CD4-positive, alpha-beta T cell treated with Interferon gamma for 1 hour (primary cell): ENCODE measurements around the gene JPH4.
"Not testable (repeated sequence)": the region's sequence is repeated elsewhere in the genome, so short reads cannot be mapped to it uniquely, and the experiment has no call there.

Source experiments
- DNase-seq: peaks from one replicate; pipeline ENCODE4 v3.0.0-alpha.2; 2020

Gene JPH4

DNA sequence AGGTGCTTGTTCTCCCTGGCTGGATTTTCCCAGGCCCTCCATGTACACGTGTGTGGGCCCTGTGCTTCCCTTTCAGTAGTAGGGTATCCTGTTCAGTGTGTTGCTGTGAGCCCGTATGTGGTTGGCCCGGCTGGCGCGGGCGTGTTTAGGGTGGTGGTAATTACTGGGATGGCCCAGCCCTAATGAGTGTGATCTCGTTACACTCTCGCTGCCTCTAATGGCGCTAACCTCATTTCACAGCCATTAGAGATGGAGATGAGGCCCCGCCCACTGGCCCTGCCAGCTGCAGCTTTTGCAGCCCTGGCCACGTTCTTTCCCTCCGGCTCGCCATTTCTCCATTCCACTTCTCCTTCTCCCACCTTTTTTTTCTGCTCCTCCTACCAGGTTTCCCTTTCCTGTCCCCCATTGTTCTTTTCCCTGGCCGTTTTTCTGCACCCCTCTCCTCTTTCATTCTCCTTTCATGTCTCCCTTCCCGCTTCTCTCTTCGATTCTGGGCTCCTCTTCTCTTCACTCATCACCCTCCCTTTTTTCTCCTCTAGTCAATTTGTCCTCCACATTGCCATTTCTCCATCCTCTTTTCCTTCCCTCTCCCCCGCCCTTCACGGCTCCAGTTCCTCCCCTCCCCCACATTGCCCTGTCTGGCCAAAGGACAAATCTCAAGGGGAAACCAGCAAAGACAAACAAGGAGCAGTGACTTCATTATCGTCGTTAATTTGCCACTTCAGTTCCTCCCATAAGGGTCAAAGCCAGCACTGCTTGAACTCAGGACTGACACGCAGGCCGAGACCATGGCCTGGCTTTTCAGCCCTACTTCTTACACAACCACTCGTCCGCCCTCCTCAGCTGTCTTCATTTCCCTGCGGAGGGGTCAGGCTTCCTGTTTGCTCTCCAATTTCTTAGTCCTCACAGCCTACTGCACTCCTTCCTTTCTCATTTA is 33.8 kb downstream of the JPH4 start:
- no peak for DNase-seq

DNA sequence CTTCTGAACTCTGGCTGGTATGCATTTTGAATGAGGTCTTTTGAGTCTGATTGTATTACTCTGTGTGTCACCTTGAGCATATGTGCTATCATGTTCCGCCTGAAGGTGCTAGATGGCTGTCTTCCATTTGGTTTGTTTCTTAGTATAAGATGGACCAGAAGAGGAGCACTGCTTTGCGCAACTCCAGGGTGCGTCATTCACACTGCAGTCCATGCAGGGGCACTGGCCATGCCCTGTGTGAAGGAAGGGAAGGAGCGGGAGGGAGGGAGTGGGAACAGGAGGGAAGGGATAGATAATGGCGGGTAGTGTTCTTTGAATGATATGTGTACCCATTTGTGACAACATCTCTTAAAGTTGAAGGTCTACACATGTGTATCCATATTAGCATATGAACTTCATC is 35.2 kb downstream of the JPH4 start:
- DNase-seq: no peak

DNA sequence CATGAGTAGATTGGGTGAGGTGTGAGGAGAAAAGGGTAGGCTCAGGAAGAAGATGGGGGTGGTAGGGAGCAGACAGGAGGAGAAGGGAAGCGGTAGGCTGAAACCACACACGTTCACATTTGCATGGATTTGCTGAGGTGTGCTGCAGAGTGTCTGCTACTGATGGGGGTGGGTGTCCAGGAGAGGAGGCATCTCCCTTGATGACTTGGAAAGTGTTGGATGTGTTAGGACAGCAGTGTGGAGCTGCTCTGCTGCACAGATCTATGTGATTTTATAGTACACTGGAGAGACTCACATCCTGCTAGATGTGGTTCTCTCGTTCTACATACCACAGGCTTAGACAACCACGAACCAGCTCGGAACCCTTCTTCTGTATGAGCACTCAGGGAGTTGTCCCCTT is 36.3 kb downstream of the JPH4 start:
- no peak for DNase-seq

DNA sequence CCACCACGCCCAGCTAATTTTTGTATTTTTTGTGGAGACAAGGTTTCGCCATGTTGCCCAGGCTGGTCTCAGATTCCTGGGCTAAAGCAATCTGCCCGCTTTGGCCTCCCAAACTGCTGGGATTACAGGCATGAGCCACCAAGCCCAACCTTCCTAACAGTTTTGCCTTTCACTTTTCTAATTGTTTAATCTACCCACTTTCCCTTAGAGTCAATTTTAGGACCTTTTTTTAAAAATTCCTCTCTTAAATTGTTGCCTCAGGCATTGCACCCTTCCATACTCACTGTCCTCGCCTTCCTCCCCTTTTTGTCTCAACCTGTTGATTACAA is 38.5 kb downstream of the JPH4 start:
- DNase-seq: no peak

DNA sequence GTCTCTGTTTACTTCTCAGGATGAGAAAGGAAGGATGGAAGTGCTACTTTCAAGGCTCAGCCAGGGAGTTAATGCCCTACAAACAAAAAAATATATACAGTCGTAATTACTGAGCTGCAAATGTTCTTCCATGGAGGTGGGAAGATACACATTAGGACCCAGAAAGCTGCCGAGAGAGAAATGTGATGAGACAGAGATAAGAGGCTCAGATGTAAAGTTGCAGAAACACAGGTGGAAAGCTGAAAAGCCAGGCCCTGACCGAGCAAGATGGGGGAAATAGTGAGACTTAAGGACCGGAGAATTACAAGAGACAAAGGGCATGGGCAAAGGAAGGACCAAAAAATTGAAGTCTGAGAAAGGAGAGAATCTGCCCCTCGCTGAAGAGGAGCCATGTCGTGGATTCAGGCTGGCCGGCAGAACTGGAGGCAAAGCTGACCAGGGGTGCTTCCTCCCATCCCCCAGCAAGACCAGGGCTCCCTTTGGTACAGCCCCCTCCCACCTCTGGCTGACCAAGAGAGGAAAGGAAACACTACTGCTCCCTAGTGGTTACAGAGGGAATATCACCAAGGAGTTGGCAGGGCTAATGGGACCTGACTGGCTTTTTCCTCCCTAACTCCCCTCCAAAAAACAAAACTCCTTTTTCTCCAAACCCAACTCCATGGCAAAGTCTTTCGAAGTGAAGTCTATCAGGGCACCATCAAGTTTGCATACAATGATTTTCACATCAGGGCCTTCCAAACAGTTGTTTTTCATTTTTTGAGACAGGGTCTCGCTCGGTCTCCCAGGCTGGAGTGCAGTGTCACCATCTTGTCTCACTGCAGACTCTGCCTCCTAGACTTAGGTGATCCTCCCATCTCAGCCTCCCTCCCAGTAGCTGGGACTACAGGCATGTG is 39.1 kb downstream of the JPH4 start:
- DNase-seq: no peak

DNA sequence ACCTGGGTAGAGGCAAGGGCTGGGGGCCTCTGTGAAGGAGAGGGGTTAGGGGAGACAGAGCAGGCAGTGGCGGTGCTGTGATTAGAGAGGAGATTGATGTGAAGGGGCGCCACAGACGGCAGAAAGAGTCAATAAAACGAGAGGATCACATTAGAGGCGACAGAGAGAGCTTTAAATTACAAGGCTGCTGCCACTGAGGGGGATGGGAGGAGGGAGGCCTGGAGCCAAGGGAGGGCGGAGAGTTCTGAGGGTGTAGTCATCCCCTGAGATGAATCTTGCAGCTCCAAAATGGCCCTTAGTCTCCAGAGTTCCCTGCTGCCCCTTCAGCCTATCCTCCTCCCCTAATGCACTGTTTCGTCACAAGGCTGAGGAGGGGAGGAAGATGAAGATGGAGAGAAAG is 39.8 kb downstream of the JPH4 start:
- no peak for DNase-seq

DNA sequence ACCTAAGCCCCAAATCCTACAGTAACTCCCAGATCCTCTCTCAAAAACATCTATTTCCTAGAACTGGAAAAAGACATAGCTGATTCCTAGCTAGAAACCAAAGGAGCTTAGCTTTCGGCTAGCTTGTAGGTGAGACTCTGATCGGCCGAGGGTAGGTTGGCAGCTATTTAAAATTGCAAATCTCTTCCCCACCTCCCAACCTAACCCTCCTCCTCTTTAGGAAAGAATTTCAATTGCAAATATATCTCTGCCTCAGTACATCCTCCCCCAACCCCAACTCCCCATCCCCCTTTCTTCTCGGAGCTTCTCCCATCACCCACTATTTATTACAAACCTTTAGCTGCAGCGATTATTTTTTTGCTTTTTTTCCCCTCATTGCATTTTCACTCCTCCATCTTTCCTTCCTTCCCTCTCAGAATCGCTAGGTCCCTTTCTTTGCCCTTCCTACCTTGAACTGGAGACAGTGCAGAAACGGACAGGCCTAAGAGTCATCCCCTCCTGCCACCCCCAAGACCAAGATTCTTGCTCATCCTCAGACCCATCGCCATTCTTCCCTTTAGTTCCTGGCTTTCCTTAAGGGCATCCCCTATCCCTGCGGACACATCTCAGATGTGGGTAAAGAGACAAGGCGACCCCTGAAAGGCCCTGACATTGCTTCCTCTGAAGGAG is 40.4 kb downstream of the JPH4 start:
- no peak for DNase-seq

DNA sequence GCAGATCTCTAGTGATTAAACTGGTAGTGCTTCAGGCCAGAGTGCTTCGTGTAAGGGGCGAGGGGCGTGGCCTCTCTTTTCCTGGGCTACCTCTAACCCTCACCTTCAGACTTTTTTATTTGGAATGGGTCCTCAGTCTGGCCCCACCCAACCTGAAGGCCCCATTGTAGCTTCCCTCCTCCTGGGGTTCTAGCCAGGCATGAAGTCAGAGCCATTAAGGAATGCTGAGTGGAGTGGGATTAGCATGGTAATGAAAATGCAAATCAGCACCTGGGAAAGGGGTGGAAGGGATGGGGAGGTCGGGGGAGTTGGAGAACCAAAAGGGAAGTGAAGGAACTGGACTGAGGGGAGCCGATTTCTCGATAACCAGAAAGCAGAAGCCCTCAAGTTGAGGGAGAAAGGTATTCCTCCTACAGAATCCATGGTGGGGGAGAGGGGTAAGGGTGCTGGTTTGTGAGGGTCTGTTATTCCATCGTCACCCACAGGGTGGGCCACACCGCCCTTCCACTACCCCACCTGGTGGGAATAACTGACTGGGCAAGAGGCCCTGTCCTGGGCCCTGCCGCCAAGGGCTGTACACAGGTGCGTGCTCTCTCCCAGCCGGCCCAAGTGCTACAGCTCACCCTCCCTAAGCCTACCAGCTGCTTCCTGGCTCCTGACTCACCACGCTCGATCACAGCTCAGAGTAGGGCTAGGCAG is 41.1 kb downstream of the JPH4 start:
- DNase-seq: no peak

DNA sequence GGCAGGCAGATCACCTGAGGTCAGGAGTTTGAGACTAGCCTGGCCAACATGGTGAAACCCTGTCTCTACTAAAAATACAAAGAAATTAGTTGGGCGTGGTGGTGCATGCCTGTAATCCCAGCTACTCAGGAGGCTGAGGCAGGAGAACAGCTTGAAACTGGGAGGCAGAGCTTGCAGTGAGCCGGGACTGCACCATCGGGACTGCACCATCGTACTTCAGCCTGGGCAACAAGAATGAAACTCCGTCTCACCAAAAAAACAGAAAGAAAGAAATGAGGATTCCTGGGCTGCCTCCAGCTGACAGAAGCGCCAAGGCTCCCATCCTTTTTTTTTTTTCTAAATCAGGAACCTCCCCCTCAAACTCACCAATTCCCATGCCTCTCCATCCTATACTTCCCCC is 41.7 kb downstream of the JPH4 start:
- DNase-seq: not testable (repeated sequence)

DNA sequence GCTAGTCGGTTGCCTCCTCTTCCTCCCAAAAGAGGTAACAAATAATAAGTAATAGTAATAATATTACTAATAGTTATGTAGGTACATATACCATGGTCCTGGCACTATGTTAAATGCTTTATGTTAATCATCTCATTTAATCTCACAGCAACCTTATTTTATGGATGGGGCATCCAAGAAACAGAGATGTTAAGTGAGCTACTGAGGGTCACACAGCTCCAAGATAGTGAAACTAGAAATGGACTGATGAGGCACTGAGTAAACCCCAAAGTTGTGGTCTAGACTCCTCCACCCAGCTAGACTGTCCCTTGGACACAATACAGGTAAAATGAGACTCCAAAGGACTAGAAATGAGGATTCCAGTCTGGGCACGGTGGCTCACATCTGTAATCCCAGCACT is 42.1 kb downstream of the JPH4 start:
- DNase-seq: no peak

DNA sequence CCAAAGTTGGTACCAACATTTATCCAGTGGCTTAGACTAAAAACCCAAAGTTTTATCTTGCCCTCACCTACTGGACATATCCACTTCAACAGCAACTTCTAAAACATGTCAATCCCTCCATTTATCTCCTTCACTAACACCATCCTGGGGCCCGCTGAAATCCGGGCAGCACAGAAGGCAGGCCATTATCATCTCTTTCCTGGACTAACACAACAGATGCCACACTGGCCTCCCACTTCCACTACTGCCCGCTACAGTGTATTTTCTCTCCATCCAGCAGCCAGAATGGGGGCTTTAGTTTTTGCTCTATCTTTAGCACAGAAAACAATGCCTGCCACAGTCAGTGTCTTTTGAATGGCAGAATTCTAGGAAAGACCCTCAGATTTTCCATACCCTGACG is 42.6 kb downstream of the JPH4 start:
- DNase-seq: no peak

DNA sequence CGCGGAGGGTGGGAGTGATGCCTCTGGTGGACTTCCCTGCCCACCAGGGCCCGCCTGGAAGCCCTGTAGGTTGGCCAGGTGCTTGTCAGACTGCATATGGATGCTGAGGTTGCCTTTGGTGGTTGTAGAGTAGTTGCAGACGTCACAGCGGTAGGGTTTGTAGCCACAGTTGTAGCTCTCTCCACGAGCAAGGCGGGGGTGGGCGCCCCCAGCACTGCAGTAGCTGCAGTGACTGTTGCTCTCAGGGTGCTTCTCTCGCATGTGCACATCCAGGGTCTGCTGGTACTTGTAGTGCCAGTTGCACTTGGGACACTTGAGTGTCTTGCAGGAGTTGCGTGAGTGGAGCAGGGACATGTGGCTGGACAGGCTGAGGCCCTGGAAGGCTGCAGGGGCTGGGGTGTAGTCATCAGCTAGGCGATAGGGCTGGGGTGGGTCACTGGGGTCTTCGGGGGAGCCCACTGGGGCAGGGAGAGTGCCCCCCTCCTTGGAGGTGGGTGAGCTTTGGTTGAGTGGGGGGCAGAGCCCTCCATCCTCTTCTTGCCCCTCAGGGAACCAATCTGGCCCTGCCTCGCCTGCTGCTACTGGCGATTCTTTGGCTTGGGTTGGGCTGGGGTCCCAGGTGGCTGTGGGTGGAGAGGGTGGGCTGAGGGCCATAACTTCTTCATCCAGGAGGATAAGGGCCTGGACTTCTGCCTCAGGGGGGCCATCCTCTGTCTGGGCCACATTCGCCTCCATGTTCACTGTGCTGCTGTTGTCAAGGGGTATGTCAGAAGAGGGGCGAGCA is 44.7 kb downstream of the JPH4 start:
- DNase-seq: no peak

DNA sequence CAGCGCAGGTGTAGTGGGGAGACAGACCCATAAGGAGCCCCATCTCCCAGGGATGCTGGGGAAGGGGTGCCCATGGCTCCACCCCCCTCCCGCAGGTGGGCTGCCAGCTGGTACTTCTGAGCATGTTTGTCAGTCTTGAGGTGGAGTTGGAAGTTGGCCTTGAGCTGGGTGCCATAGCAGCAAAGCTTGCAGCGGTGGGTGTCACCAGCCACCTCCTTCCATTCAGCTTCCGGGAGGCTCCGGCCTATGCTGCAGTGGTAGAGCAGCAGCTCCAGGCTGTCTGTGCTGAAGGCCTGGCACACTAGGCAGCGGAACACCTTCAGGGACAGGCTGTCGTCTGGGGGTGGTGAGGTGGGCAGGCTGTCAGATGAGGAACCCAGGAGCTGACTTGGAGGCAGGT is 45.9 kb downstream of the JPH4 start:
- DNase-seq: no peak

DNA sequence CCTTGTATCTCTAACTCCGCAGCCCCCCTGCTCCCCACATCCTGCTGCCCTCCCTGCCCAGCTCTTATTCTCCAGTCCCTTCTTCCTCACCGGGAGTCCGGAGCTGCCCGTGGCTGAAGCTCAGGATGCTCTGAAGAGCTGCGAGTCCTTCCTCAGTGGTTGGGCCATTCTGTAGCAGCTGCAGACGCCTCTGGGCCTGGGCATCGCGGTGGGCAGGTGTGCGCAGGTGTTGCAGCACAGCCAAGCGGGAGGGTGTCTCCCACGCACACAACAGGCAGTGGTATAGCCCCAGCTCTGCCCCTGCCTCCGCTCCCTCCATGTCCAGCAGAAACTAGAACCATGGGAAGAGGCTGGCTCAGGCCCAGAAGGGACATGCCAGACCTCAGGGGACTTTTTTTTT is 47.2 kb downstream of the JPH4 start:
- no peak for DNase-seq

DNA sequence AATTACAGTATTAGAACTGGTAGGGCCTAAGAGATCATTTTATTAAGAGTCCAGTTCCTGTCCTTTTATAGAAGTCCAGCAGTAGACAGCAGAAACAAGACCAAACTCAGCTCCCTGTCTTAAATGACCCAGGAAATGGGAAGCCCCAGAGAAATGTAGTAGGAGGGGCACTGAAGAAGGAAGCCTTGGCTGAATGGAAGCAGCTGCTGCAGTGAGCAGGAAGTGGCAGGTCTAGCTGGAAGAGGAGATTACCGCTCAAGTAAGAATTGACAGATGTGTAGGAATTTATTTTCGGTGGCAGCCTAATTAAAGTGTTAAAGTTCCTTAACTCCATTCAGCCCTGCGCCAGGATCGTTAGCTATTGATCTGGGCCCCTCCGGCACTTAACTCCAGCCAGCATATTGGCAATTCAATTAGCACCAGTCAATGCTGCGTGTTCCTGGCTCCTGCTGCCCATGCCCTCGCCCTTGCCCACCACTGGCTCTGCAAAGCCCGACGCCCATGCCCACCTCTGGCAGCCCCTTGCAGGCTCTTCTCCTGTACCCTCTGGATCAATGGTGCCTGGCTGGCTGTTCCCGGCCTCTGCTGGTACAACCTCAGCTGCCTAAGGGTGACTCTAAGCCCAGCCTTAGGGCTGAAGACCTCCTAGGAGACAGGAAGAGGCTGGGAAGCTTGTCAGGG is 48.1 kb downstream of the JPH4 start:
- no peak for DNase-seq

DNA sequence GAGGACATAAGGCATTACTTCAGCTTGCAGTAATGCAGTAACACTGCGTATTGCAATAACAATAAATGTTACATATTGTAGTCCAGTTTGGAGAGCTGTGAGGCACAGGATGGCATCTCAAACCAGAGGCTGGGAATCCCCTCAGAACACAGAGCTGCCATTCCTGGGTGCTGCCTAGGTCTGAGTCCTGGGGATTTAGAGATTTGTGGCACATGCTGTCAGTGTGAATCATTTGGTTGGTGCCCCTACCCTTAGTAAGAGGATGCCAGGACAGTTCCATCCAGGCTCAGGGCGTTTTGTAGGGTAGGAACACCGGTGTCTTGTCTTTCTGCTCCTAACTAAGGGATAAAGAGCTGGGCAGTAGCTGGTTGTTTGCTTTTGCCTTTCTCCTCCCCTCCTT is 49.6 kb downstream of the JPH4 start:
- DNase-seq: no peak

DNA sequence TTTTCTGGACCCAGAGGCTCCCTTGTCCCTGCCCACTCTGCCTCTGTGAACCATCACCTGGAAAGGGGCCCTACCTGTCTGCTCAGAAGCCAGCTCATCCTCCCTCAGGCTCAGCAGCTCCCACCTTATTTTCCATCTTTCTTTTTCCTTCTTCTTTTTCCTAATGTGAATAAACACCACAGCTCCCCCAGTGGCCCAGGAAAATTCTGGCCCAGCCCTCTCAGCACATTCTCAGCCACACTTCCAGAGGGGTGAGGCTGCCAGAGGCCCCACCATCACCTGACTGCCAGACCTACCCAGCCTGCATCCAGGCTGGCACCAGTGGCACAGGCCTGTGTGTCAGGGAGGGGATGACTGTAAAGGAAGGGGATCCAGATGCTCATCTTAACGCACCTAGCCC is 50.0 kb downstream of the JPH4 start:
- DNase-seq: no peak

DNA sequence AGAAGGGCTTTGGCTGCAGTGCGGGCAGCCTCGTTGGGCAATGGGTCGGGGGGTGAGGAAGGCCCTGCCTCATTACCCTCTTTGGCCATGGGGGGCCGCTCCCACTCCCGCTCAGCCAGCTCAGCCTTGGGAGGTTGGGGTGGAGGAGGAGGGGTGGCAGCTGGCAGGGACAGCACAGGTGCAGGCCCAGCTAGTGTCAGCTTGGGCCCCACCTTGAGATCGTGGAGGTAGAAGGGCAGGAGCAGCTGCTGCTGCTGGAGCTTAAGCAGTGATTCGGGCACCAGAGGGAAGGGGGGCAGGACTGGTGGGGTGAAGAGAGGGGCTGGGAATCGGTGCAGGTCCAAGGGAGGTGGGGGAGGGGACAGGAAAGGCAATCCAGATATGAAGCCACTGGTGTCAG is 53.0 kb downstream of the JPH4 start:
- no peak for DNase-seq

DNA sequence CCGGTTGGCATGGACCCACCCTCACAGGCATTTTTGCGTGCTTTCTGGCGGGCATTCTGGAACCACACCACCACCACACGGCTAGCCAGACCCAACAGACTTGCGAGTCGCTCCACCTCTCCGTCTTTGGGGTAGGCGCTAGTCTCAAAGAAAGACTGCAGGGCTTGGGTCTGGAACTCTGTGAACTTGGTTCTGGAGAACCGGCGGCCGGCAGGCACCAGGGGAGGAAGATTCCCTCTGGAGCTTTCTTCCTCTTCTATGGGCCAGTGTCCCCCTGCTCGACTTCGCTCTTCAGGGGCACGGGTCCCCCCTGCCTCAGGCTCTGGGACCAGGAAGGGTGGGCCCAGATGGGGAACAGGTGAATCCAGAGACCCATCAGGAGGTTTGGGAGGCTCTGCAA is 53.6 kb downstream of the JPH4 start:
- no peak for DNase-seq

DNA sequence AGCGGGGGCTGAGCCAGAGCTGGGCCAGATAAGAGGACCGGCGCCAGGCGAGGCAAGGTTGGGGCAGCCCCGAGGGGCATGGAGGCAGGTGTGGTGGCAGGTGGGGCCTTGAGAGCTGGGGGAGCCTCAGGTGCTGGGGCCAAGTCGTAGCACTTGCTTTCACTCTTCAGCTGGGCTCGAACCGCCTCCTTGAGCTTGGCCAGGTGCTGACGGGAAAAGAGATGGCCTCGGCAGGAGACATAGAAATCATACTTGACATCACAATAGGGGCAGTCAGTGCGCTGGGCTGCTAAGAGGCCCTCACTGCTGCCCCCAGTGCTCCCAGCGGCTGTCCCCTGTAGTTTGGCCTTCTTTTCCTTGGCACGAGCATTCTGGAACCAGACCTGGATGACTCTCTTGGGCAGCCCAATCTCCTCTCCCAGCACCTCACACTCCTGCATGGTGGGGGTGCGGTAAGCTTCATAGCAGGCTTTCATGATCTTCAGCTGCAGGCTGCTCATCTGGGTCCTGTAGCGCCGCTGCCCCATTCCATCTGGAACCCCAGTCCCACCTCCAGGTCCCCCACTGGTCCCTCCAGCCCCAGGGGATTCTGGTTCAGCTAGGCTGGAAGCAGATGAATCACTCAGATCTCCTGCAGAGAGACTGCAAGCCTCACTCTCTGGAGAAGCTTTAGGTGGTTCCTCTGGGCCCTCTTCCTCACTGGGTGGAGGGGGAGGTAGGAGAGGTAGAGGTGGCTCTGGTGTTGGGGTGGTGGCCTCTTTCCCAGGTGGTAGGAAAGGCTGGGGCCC is 55.2 kb downstream of the JPH4 start:
- DNase-seq: no peak
